ENCODE data around the gene POLR3G. TPM values are rescaled to one million over a fixed set of nuclear protein-coding genes. Genes with fewer than 3 reads are reported as not detected.

The POLR3G gene
- total RNA-seq, 1 experiment from 2014 or later = 2.5 TPM

- Histone ChIP-seq H3K36me3 (0 out of 2 replicates have a peak, but pooled peaks cover 4% of the 10 kb centered on the region), H3K9me3 (replicated peaks) (no peaks in the 10 kb centered on the region), H3K27ac (no peak overlapping the region), H3K4me3 (no peak overlapping the region), H3K27me3 (replicated peaks) (no peaks in the 10 kb centered on the region), H3K4me1 (replicated peaks) (peaks cover 17% of the 10 kb centered on the region)
- DNase-seq (ENCODE audit: low read depth in 1 of 2, low spot score in 2 of 2) = no peak
These were observed 3.1 kb downstream of the POLR3G start for GRCh38 chr5:90477621-90478215.

- Histone ChIP-seq H3K4me1 (replicated peaks) (peaks cover 4% of the 10 kb centered on the region), H3K36me3 (no peaks in the 10 kb centered on the region), H3K27me3 (replicated peaks) (no peaks in the 10 kb centered on the region), H3K4me3 (no peak overlapping the region), H3K27ac (no peak overlapping the region), H3K9me3 (replicated peaks) (no peaks in the 10 kb centered on the region)
- no peak for DNase-seq (ENCODE audit: low read depth in 1 of 2, low spot score in 2 of 2)
These were observed 5.1 kb downstream of the POLR3G start for GRCh38 chr5:90479611-90480385.

- H3K4me3 ChIP-seq = no peak overlapping the region
- H3K27me3 ChIP-seq (replicated peaks) = no peaks in the 10 kb centered on the region
- no peaks in the 10 kb centered on the region for H3K9me3 ChIP-seq (replicated peaks)
- H3K36me3 ChIP-seq = no peaks in the 10 kb centered on the region
- H3K27ac ChIP-seq = no peak overlapping the region
- DNase-seq (ENCODE audit: low read depth in 1 of 2, low spot score in 2 of 2) = no peak
- no peaks in the 10 kb centered on the region for H3K4me1 ChIP-seq (replicated peaks)
These were observed 6.0 kb downstream of the POLR3G start for GRCh38 chr5:90480699-90481098.

GRCh38 chr5:90483206-90483605 is 8.5 kb downstream of the POLR3G start:
- Histone ChIP-seq H3K4me1 (replicated peaks) (no peaks in the 10 kb centered on the region), H3K27ac (no peak overlapping the region), H3K27me3 (replicated peaks) (no peaks in the 10 kb centered on the region; the same call in 1 of the 2 replicates), H3K9me3 (replicated peaks) (no peaks in the 10 kb centered on the region), H3K4me3 (no peak overlapping the region), H3K36me3 (no peaks in the 10 kb centered on the region)
- DNase-seq (ENCODE audit: low read depth in 1 of 2, low spot score in 2 of 2) = no peak

DNA sequence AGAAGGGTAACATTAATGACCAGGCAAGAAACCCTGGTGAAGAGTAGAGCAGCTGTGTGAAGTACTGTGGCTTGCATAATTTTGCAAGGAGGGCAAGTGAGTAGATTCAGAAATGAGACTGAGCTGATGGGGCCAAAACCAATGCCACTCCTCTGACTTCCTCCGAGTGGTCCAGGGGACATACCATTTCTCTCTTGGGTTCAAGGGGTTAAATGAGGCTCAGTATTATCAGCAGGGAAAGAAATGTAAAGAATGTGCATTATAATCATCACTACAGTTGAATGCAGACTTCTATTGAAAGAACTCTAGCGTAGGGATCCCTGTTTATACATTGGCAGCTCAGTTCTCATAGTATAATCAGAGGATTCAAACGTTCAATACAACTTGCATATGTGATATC is 9.9 kb downstream of the POLR3G start:
- H3K4me1 ChIP-seq (replicated peaks) = no peaks in the 10 kb centered on the region
- H3K27me3 ChIP-seq (replicated peaks) = no peaks in the 10 kb centered on the region; the same call in 1 of the 2 replicates
- no peaks in the 10 kb centered on the region for H3K36me3 ChIP-seq
- no peak overlapping the region for H3K27ac ChIP-seq
- no peak for DNase-seq (ENCODE audit: low read depth in 1 of 2, low spot score in 2 of 2)
- H3K4me3 ChIP-seq = no peak overlapping the region
- H3K9me3 ChIP-seq (replicated peaks) = no peaks in the 10 kb centered on the region

DNA sequence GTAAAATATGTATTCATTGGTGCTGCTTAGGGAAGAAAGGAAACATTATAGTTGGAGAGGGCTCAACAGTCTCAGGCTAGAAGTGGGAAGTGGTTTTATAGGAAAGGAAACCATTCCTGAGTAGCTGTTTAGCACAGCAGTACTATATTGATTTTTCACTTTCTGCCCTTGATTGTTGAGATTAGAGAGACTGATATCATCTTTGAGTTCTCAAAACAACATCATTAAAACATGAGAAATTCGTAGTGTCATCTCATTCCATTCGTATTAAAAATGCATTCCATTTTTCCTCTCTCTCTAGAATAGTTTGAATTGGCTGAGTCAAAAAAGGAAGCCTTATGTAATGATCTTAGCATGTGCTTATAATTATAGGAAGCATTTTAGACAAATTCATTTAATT is 14.1 kb downstream of the POLR3G start:
- no peak overlapping the region for H3K27ac ChIP-seq
- H3K36me3 ChIP-seq = no peaks in the 10 kb centered on the region
- no peaks in the 10 kb centered on the region; the same call in 1 of the 2 replicates for H3K27me3 ChIP-seq (replicated peaks)
- no peak for DNase-seq (ENCODE audit: low read depth in 1 of 2, low spot score in 2 of 2)
- H3K4me1 ChIP-seq (replicated peaks) = no peaks in the 10 kb centered on the region
- no peaks in the 10 kb centered on the region for H3K9me3 ChIP-seq (replicated peaks)
- no peak overlapping the region for H3K4me3 ChIP-seq

- no peak overlapping the region for H3K27ac ChIP-seq
- H3K4me3 ChIP-seq = no peak overlapping the region
These were observed 19.4 kb downstream of the POLR3G start for GRCh38 chr5:90494043-90494442.

DNA sequence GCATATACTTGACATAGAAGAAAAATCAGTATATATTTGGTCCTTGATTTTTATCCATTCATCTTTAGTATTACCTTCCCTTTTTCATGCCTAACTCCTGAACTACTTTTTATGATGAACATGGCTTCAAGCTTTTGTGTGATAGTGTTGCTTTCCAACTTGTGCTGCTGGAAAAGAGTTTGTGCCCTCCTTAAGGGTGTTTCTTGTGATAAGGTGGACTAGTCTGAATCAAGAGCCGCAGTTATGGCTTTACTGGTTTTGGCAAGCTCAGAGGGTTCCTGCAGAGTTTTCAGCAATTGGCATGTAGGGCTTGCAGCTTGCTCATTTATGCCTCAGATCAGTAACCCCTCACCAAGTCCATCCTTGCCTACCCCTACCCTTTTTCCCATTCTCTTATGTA is 20.5 kb downstream of the POLR3G start:
- Histone ChIP-seq H3K27ac (no peak overlapping the region), H3K36me3 (no peaks in the 10 kb centered on the region), H3K4me3 (no peak overlapping the region), H3K27me3 (replicated peaks) (no peaks in the 10 kb centered on the region), H3K4me1 (replicated peaks) (no peaks in the 10 kb centered on the region), H3K9me3 (replicated peaks) (no peaks in the 10 kb centered on the region)
- DNase-seq (ENCODE audit: low read depth in 1 of 2, low spot score in 2 of 2) = no peak

More at GRCh38 chr5:90494043-90494442, 19.4 kb downstream of the POLR3G start:
- Histone ChIP-seq H3K27me3 (replicated peaks) (no peaks in the 10 kb centered on the region), H3K4me1 (replicated peaks) (no peaks in the 10 kb centered on the region), H3K9me3 (replicated peaks) (no peaks in the 10 kb centered on the region), H3K36me3 (no peaks in the 10 kb centered on the region)
- DNase-seq (ENCODE audit: low read depth in 1 of 2, low spot score in 2 of 2) = no peak

DNA sequence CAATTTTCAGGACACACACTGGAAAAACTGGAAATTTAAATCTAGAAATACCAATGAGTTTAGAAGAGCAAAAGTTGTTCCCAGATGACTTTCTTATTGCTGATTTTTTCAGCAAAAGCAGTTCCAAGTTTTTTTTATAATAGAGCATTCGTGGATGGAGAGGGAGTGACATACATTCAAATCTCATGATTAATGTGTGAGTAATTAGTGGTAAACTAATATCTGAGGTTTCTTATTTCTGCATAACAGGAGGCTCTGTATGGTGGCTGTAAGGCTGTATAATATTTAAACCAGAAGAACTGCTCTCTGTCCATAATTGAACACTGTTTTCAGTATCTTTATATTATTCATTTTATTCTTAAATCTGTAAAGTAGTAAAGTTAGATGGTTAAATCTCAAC is 28.9 kb downstream of the POLR3G start:
- Histone ChIP-seq H3K27ac (no peak overlapping the region), H3K4me1 (replicated peaks) (no peaks in the 10 kb centered on the region), H3K36me3 (no peaks in the 10 kb centered on the region), H3K9me3 (replicated peaks) (no peaks in the 10 kb centered on the region), H3K4me3 (no peak overlapping the region), H3K27me3 (replicated peaks) (no peaks in the 10 kb centered on the region)
- no peak for DNase-seq (ENCODE audit: low read depth in 1 of 2, low spot score in 2 of 2)

DNA sequence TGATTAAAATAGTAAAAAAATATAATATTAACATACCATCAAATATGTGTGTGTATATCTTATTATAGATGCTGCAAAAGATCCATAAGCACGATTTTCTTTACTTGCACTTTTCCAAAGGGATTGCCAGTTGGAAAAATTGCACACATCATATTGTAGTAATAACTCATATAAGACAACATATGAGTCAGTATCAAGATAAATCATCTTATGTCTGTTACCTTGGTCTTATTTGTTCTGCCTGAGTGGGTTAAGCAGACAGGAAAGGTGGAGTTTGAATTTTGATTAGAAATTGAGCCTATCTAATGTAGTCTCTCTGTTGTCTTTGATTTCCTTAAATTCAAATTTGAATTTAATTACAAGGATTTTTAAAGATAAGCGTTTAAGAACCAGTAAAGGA is 30.1 kb downstream of the POLR3G start:
- no peaks in the 10 kb centered on the region for H3K36me3 ChIP-seq
- no peak overlapping the region for H3K4me3 ChIP-seq
- H3K9me3 ChIP-seq (replicated peaks) = no peaks in the 10 kb centered on the region
- DNase-seq (ENCODE audit: low read depth in 1 of 2, low spot score in 2 of 2) = no peak
- H3K4me1 ChIP-seq (replicated peaks) = no peaks in the 10 kb centered on the region
- no peaks in the 10 kb centered on the region for H3K27me3 ChIP-seq (replicated peaks)
- no peak overlapping the region for H3K27ac ChIP-seq

- Histone ChIP-seq H3K27me3 (replicated peaks) (no peaks in the 10 kb centered on the region), H3K27ac (no peak overlapping the region), H3K36me3 (no peaks in the 10 kb centered on the region), H3K4me1 (replicated peaks) (no peaks in the 10 kb centered on the region), H3K9me3 (replicated peaks) (no peaks in the 10 kb centered on the region), H3K4me3 (no peak overlapping the region)
- no peak for DNase-seq (ENCODE audit: low read depth in 1 of 2, low spot score in 2 of 2)
These were observed 31.6 kb downstream of the POLR3G start for GRCh38 chr5:90506221-90506620.

DNA sequence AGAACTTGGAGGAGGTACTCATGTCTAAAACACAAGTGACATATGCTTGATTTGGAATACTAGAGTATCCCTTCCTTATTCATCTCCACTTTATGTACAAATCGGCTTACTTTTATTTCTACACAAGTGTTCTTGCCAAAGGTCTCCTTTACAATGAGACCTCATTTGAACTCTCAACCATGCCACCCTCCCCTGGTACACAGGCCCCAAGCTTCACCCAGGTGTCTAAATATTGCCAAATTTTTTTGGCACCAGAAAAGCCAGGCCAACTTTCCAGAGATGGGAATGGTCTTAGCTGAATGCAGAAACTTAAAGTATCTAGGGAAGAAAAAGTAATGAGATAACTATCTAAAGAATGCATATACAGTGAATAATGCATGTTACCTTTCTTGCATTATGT is 35.8 kb downstream of the POLR3G start:
- no peak for DNase-seq (ENCODE audit: low read depth in 1 of 2, low spot score in 2 of 2)
- Histone ChIP-seq H3K27ac (no peak overlapping the region), H3K36me3 (no peaks in the 10 kb centered on the region), H3K9me3 (replicated peaks) (no peaks in the 10 kb centered on the region), H3K4me3 (no peak overlapping the region), H3K27me3 (replicated peaks) (no peaks in the 10 kb centered on the region), H3K4me1 (replicated peaks) (no peaks in the 10 kb centered on the region)

DNA sequence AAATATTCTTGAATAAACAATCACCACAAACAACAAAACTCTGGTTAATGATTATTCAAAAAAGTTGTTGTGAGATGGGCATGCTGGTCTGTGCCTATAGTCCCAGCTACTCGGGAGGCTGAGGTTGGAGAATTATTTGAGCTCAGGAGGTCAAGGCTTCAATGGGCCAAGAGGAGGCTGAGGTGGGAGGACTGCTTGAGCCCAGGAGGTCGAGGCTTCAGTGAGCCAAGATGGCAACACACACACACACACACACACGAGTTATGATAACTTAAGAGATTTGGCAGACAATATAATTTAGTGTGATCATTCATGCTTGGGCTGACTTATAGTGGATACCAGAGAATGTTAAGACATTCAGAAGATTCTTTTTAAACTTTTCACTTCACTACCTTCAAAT is 39.9 kb downstream of the POLR3G start:
- H3K27me3 ChIP-seq (replicated peaks) = no peaks in the 10 kb centered on the region
- H3K4me1 ChIP-seq (replicated peaks) = no peaks in the 10 kb centered on the region
- DNase-seq (ENCODE audit: low read depth in 1 of 2, low spot score in 2 of 2) = no peak
- no peaks in the 10 kb centered on the region for H3K9me3 ChIP-seq (replicated peaks)
- no peak overlapping the region for H3K27ac ChIP-seq
- no peak overlapping the region for H3K4me3 ChIP-seq
- peaks cover 13% of the 10 kb centered on the region for H3K36me3 ChIP-seq

- Histone ChIP-seq H3K36me3 (peaks cover 37% of the 10 kb centered on the region), H3K27ac (no peak overlapping the region), H3K9me3 (replicated peaks) (no peaks in the 10 kb centered on the region), H3K4me1 (replicated peaks) (no peaks in the 10 kb centered on the region), H3K27me3 (replicated peaks) (no peaks in the 10 kb centered on the region), H3K4me3 (no peak overlapping the region)
- DNase-seq (ENCODE audit: low read depth in 1 of 2, low spot score in 2 of 2) = no peak
These were observed 44.0 kb downstream of the POLR3G start for GRCh38 chr5:90518661-90519060.

Measured in SJSA1 (cell line).